ENCODE data around the gene CROCC2. TPM values are rescaled to one million over a fixed set of nuclear protein-coding genes. Genes with fewer than 3 reads are reported as not detected.

The CROCC2 gene
- total RNA-seq, 1 donor from 2014 or later, result not detected

DNA sequence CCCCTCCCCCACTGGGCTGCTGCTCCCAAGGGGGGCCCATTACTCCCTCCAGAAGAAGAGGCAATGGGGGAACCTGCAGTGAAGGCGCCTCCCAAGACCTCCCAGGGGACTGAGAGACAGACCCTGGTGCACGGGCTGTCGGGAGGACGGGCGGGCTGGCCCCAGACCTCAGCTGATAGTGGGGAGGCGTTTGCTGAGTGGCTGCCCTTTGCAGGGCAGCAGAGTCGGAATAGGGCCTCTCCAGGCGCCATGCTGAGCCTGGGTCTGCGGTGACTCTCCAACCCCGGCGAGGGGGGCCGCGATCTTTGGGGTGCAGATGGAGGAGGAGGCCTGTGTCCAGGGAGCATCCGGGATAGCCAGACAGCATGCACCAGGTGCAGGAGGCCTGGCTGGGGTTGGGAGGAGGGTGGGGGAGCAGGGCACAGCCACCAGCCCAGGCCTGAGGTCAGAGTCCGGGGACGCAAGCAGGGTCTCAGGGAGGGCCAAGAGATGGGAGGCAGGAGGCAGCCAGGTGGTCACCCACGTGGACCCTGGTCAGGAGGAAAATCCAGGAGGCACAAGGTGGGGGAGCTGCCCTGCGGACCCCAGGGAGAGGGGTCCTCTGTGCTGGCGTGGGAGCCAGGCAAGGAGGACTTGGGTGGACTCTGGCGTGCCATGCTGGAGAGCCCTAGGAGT, 11.0 kb downstream of the CROCC2 start:
- no peak overlapping the region for H3K4me3 Mint-ChIP-seq (ENCODE audit: unreplicated experiment)
- H3K36me3 Mint-ChIP-seq (ENCODE audit: low read depth, unreplicated experiment), result no peaks in the 10 kb centered on the region
- H3K4me1 Mint-ChIP-seq (ENCODE audit: unreplicated experiment), result peaks cover 2% of the 10 kb centered on the region
- no peak for DNase-seq (ENCODE audit: low spot score)
- no peaks in the 10 kb centered on the region for H3K9me3 Mint-ChIP-seq (ENCODE audit: unreplicated experiment)
- TF ChIP-seq, protein P1, sequence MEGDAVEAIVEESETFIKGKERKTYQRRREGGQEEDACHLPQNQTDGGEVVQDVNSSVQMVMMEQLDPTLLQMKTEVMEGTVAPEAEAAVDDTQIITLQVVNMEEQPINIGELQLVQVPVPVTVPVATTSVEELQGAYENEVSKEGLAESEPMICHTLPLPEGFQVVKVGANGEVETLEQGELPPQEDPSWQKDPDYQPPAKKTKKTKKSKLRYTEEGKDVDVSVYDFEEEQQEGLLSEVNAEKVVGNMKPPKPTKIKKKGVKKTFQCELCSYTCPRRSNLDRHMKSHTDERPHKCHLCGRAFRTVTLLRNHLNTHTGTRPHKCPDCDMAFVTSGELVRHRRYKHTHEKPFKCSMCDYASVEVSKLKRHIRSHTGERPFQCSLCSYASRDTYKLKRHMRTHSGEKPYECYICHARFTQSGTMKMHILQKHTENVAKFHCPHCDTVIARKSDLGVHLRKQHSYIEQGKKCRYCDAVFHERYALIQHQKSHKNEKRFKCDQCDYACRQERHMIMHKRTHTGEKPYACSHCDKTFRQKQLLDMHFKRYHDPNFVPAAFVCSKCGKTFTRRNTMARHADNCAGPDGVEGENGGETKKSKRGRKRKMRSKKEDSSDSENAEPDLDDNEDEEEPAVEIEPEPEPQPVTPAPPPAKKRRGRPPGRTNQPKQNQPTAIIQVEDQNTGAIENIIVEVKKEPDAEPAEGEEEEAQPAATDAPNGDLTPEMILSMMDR (IDR thresholded peaks at IDR 0.05; ENCODE audit: unreplicated experiment), result no peak
- peaks cover 7% of the 10 kb centered on the region for H3K27me3 Mint-ChIP-seq (ENCODE audit: unreplicated experiment)
- no peak overlapping the region for H3K27ac Mint-ChIP-seq (ENCODE audit: unreplicated experiment)

GRCh38 chr2:240917684-240918257, 11.6 kb downstream of the CROCC2 start:
- H3K36me3 Mint-ChIP-seq (ENCODE audit: low read depth, unreplicated experiment), result no peaks in the 10 kb centered on the region
- no peak for DNase-seq (ENCODE audit: low spot score)
- TF ChIP-seq, protein P1 (IDR thresholded peaks at IDR 0.05; ENCODE audit: unreplicated experiment), result no peak
- H3K4me3 Mint-ChIP-seq (ENCODE audit: unreplicated experiment), result no peak overlapping the region
- no peak overlapping the region for H3K27ac Mint-ChIP-seq (ENCODE audit: unreplicated experiment)
- H3K4me1 Mint-ChIP-seq (ENCODE audit: unreplicated experiment), result peaks cover 2% of the 10 kb centered on the region
- H3K27me3 Mint-ChIP-seq (ENCODE audit: unreplicated experiment), result peaks cover 5% of the 10 kb centered on the region
- H3K9me3 Mint-ChIP-seq (ENCODE audit: unreplicated experiment), result no peaks in the 10 kb centered on the region

DNA sequence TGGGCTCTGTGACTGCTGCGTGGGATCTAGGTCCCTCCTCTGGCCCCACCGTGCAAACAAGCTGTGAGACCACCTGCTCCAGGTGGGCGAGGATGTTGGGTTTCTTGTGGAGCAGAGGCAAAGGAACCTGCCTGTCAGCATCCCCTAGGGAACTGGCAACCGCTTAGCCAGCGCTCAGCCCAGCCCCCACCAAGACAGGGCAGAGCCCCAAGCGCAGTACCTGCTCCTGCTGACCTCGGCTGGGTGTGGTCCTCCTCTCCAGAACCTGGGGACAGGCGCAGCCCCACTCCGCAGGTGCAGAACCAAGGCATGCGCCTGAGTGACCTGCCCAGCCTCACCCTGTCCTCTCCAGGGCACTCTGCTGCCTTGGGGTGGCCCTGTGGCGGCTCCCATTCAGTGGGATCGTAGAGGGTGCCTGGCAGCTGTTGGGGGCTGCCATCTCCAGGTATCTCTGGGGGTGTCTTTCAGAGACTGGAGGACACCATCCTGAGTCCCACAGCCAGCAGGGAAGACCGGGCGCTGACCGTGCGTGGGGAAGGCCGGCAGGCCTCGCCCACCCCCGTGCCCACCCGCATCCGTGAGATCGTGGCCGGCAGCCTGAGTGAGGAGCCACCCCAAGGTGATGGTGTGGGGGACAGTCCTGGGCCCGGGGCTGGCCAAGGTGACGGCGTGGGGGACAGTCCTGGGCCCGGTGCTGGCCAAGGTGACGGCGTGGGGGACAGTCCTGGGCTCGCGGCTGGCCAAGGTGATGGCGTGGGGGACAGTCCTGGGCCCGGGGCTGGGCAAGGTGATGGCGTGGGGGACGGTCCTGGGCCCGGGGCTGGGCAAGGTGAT, 12.3 kb downstream of the CROCC2 start:
- Mint-ChIP-seq H3K4me1 (ENCODE audit: unreplicated experiment) (peaks cover under 1% of the 10 kb centered on the region), H3K4me3 (ENCODE audit: unreplicated experiment) (no peak overlapping the region), H3K27ac (ENCODE audit: unreplicated experiment) (no peak overlapping the region), H3K9me3 (ENCODE audit: unreplicated experiment) (no peaks in the 10 kb centered on the region), H3K27me3 (ENCODE audit: unreplicated experiment) (peaks cover 5% of the 10 kb centered on the region), H3K36me3 (ENCODE audit: low read depth, unreplicated experiment) (no peaks in the 10 kb centered on the region)
- DNase-seq (ENCODE audit: low spot score), result no peak
- TF ChIP-seq, protein P1 (IDR thresholded peaks at IDR 0.05; ENCODE audit: unreplicated experiment), result no peak

DNA sequence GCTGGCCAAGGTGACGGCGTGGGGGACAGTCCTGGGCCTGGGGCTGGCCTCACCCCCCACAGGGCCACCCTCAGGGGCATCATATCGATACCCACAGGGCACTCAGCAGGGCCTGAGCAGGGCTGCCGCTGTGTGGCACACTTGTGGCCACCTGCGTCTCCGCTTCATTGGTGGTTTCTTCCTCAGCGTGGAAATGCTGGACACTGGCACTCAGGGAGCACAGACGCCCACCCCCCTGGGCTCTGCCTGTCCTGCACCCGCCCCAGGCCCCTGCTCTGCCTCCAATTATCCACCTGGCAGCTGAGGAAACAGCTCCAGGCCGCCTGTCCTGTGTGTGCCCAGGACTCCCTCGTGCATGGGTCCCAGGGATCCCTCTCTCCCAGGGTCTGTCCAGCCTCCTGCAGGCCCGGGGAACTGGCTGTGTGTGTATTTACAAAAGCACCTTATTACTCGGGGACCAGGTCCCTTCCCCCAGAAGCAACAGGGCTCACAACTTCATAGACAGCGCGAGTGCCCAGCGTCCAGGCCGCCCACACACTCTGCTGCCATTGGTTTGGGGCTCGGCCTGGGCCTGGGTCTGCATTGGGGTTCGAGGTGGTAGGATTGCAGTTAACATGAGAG, 13.1 kb downstream of the CROCC2 start:
- H3K27ac Mint-ChIP-seq (ENCODE audit: unreplicated experiment), result no peak overlapping the region
- DNase-seq (ENCODE audit: low spot score), result no peak
- peaks cover 5% of the 10 kb centered on the region for H3K27me3 Mint-ChIP-seq (ENCODE audit: unreplicated experiment)
- H3K36me3 Mint-ChIP-seq (ENCODE audit: low read depth, unreplicated experiment), result no peaks in the 10 kb centered on the region
- H3K9me3 Mint-ChIP-seq (ENCODE audit: unreplicated experiment), result no peaks in the 10 kb centered on the region
- no peak overlapping the region for H3K4me3 Mint-ChIP-seq (ENCODE audit: unreplicated experiment)
- TF ChIP-seq, protein P1 (IDR thresholded peaks at IDR 0.05; ENCODE audit: unreplicated experiment), result no peak
- H3K4me1 Mint-ChIP-seq (ENCODE audit: unreplicated experiment), result no peaks in the 10 kb centered on the region
